HG02981 (cell line): Measurements from ENCODE around the gene RCN1.

Source experiments
- ATAC-seq: cut with Tn5 transposase; IDR thresholded peaks from one replicate; pipeline ENCODE4 v1.9.1; 2021; ENCODE audit warnings: mild to moderate bottlenecking, moderate library complexity; ENCODE audit not compliant: unreplicated experiment

RCN1 gene

DNA sequence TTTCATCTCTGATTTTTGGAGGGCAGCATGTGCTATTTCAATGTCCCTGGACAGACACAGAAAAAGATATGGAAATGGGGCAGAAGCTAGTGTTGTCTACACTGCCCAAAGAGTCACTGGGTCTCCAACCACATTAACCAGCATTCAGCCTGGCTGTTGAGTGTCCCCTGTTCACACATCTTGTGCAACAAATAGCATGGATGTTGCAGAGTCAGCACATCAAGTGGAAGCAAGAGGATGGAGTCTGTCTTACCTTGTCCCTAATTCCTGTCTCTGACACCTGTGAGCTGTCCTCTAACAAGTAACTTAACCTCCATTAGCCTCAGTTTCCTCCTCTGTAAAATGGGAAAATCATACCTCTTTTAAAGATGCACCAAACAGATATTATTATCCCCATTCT is 60.2 kb downstream of the RCN1 start:
- no peak for ATAC-seq

DNA sequence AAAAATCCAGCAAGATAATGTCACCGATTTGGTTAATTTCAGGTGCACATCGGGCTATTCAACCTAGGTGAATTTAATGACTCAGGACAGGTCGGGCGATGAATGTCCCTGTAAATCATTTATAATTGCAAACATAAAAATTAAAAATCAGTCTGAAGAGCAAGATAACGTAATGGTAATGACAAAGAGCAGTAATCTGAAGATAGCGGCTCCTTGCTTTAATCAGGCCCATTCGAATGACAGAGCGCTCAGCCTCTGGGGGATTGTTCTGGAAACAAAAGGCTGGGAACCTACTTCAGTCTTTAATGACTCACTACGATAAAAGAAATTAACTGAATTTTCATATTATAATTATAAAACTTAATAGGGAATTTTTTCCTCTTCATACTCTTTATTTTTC is 61.3 kb downstream of the RCN1 start:
- no peak for ATAC-seq

DNA sequence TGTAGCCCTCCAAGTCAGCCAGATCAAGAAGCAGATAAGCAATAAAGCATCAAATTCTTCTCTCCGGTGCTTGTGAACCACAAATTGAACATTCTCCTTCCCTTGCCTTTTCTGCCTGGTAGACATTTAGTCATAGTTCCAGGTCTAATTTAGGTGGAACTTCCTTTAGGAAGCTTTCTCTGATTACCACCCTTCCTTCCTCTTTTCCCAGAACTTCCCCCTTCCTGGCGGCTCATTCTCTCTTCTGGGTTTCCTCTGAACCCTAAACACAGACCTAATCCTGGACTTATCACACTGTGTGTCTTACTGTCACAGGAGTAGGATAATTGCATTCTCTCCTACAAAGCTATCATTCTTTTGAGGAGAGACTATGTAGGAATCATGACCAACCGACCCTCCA is 61.9 kb downstream of the RCN1 start:
- no peak for ATAC-seq

DNA sequence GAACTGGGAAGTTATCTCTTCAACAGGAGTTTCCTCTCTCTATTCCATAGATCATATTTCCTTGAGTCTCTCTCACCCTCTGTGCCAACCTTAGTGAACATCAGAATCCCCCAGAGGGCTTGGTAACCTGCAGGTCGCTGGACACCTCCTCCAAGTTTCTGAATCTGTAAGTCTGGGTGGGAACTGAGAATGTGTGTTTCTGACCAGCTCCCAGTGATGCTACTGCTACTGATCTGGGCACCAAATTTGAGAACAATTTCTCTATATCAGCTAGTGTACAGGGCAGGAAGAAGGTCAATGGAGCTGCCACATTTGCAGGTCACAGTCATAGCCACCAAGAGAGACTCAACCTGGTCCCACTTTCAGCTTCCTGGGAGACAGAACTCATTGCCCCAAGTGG is 62.9 kb downstream of the RCN1 start:
- ATAC-seq: no peak

DNA sequence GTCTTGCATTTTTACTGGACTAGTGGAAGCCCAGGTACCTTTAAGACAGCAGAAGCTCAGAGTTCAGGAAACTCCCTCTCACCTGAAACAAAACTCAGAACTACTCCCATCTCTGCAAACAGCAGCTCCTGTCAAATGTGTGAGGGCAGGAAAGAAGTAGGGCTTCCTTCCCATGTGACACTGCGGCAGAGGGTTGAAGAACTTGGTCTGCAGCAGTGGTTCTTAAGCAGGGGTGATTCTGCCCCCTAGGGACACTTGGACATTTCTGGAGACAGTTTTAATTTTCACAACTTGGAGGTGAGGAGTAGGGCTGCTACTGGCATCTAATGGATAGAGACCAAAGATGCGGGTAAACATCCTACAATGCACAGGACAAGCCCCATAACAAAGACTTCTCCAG is 63.4 kb downstream of the RCN1 start:
- no peak for ATAC-seq
